ENCODE results near the gene TP73. TPM values are rescaled to one million over a fixed set of nuclear protein-coding genes. Genes with fewer than 3 reads are reported as not detected.

The TP73 gene
- total RNA-seq, 2 donors from 2014 or later = 0.26 to 13.5 TPM

DNA sequence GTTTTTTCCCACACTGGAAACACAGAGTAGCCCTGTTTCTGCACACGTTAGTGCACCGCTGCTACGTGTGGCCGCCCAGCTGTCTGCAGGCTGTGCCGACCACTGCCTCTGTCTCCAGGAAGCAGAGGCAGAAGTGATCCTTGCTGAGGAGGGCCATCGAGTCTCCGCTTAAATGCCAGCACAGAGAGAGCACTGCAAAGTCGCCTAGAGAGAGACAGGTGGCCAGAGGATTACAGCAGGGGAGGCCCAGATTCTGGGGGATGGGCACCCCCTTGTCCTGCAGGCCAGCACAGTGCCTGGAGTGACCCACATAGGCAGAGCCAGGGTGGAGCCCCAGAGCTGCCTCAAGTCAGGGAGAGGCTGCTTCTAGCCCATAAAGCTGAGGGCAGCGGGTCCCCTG lies 21.4 kb upstream of the TP73 start:
- intact Hi-C loops (cut with DNase I) = no loop called here
- 72 to 77% methylated on average over 7 to 9 of the region's 9 CpGs for WGBS, 2 donors
- DNase-seq (no peak), ATAC-seq (no peak)
- Histone ChIP-seq H3K4me1 (peaks cover 3% of the 10 kb centered on the region), H3K27ac (no peak overlapping the region), H3K9me3 (no peaks in the 10 kb centered on the region), H3K4me3 (no peak overlapping the region), H3K36me3 (replicated peaks in 1 of 2; ENCODE audit: insufficient read depth in 1 of 2, low read depth in 2 of 2) (peaks cover 0 to 22% of the 10 kb centered on the region in 2 donors), H3K27me3 (no peaks in the 10 kb centered on the region)
- TF ChIP-seq, protein P1, sequence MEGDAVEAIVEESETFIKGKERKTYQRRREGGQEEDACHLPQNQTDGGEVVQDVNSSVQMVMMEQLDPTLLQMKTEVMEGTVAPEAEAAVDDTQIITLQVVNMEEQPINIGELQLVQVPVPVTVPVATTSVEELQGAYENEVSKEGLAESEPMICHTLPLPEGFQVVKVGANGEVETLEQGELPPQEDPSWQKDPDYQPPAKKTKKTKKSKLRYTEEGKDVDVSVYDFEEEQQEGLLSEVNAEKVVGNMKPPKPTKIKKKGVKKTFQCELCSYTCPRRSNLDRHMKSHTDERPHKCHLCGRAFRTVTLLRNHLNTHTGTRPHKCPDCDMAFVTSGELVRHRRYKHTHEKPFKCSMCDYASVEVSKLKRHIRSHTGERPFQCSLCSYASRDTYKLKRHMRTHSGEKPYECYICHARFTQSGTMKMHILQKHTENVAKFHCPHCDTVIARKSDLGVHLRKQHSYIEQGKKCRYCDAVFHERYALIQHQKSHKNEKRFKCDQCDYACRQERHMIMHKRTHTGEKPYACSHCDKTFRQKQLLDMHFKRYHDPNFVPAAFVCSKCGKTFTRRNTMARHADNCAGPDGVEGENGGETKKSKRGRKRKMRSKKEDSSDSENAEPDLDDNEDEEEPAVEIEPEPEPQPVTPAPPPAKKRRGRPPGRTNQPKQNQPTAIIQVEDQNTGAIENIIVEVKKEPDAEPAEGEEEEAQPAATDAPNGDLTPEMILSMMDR (IDR thresholded peaks at IDR 0.05) = no peak
- no peak for TF ChIP-seq POLR2A (IDR thresholded peaks at IDR 0.05)

DNA sequence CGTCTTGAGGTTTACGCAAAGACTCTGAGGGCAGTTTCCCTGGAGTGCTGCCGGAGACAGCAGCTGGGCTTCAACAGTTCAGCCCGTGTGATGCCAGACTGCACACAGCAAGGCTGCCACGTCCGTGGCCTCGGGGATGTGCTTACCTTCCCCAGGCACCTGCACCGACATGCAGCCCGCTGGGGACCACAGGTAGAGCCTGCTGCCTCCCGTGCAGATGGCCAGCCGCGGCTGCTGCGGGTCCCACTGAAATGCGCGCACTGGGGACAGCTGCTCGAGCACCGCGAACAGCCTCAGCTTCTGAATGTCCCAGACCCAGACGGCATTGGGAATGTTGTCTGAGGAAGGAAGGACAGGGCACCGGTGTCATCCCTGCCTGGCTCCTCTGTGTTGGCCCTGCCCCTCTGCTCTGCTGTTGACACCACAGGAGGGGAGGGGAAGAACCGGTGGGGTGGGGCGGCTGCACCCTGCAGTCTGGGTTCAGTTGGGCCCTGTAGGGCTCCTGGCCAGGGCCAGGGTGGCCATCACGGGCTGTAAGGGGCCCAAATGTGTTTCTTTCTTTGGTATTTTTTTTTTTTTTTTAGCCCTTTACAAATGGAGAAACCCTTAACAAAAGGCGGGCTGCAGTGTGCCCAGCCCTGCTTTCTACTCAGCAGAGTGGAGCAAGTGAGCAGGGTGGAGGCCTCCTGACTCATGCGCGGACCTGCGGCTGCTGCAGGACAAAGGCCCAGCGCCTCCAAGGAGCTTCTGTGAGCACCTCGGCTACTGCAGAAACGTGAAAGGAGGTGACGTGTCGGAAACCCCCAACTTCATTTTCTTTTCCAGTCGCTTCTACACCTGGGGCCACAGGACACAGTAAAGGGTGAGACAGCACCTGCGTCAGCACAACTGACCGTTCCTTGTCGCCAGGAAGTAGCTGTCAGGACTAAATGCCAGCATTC lies 20.7 kb upstream of the TP73 start:
- no peak overlapping the region for H3K27ac ChIP-seq
- DNase-seq = no peak
- intact Hi-C loops (cut with DNase I) = no loop called here
- no peak overlapping the region for H3K4me3 ChIP-seq
- H3K4me1 ChIP-seq = no peaks in the 10 kb centered on the region
- no peaks in the 10 kb centered on the region for H3K27me3 ChIP-seq
- ATAC-seq = no peak
- peaks cover 0 to 27% of the 10 kb centered on the region in 2 donors for H3K36me3 ChIP-seq (replicated peaks in 1 of 2; ENCODE audit: insufficient read depth in 1 of 2, low read depth in 2 of 2)
- H3K9me3 ChIP-seq = no peaks in the 10 kb centered on the region
- 92 to 96% methylated on average over 23 to 35 of the region's 36 CpGs for WGBS, 2 donors
- TF ChIP-seq POLR2A (IDR thresholded peaks at IDR 0.05) = no peak
- TF ChIP-seq, protein P1 (IDR thresholded peaks at IDR 0.05) = no peak

DNA sequence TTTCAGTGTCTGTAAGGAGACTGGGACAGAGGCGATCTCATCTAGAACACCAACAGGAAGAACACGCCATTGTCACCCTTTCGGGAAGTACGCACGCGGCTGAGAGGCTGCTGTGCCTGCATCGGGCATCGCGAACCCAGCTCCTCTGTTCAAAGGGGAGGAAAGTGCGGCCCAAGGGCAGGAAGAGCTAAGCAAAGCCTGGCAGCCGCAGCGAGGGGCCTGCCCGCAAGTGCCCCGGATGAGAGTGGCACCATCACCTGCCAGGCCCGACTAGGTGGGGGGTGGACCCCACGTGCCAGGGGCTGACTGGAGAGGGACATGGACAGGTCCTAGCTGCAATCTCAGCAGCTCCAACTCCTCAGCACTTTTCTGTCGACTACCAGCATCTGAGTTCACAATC lies 20.0 kb upstream of the TP73 start:
- Histone ChIP-seq H3K27ac (no peak overlapping the region), H3K4me3 (no peak overlapping the region), H3K36me3 (replicated peaks in 1 of 2; ENCODE audit: insufficient read depth in 1 of 2, low read depth in 2 of 2) (peaks cover 0 to 32% of the 10 kb centered on the region in 2 donors), H3K4me1 (no peaks in the 10 kb centered on the region), H3K27me3 (no peaks in the 10 kb centered on the region), H3K9me3 (no peaks in the 10 kb centered on the region)
- TF ChIP-seq POLR2A (IDR thresholded peaks at IDR 0.05) = no peak
- TF ChIP-seq, protein P1 (IDR thresholded peaks at IDR 0.05) = no peak
- intact Hi-C loops (cut with DNase I) = no loop called here
- DNase-seq = no peak
- WGBS, 2 donors = 78 to 89% methylated on average over 2 to 17 of the region's 17 CpGs
- no peak for ATAC-seq

DNA sequence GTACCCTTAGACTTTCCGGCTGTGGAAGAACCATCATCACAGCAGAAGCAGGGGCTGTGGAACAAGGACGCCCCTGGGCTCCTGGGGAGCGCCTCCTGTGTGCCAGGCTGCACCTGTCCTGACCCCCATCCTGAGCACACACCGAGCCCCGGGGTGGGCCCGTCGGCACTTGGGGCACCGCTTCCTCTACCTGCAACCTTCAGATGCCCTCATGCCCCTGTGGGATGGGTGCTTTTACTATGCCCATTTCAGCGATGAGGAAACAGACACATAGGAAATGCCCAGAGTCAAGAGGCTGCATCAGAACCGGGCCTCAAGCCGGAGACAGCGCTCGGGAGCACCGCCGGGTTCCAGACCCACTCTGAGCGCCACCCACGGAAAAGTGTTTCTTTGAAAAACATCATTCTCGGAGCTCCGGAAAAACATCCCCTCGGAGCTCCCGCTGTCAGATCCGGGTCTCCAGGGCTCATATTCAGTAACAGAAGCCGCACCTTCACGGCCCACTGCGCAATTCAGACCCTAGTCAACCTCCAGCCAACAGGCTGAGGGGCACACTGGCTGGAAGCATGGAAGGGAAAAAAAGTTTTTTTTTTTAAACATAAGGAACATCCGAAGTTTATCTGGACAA lies 19.5 kb upstream of the TP73 start:
- Histone ChIP-seq H3K4me1 (no peaks in the 10 kb centered on the region), H3K9me3 (no peaks in the 10 kb centered on the region), H3K36me3 (replicated peaks in 1 of 2; ENCODE audit: insufficient read depth in 1 of 2, low read depth in 2 of 2) (peaks cover 0 to 34% of the 10 kb centered on the region in 2 donors), H3K27me3 (no peaks in the 10 kb centered on the region), H3K27ac (no peak overlapping the region), H3K4me3 (no peak overlapping the region)
- ATAC-seq = no peak
- intact Hi-C loops (cut with DNase I) = no loop called here
- no peak for DNase-seq
- 89 to 90% methylated on average over 13 to 26 of the region's 26 CpGs for WGBS, 2 donors
- no peak for TF ChIP-seq POLR2A (IDR thresholded peaks at IDR 0.05)
- TF ChIP-seq, protein P1 (IDR thresholded peaks at IDR 0.05) = no peak
